T-helper 22 cell (primary cell): ENCODE measurements around the gene KCNC1.

Experiments used
- DNase-seq: peaks from one replicate; pipeline ENCODE4 v3.0.0-alpha.2; 2020; ENCODE audit warnings: low read depth

KCNC1 gene

DNA sequence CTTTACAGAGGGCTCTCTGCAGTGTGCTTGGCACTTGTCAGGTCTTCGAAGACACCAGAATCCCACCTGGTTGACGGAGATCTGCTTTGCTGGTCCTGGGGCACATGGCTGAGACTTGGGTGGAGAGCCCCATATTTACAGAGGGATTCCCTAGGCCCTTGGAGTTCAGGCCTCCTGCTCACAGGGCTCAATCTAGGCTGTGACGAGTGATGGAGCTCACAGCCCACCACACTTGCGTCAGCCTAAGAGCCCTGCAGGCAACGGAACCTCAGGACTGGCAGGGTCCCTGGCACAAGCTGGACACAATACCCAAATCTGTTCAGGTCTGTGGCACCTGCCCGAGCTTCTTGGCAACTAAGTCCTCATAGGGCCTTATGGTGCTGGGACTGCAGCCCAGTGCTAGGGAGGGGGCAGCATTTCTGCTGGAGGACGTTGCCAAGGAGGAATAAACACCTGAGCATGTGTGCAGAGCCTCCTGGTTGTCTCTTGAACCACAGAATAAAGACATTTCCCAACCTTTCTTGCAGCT, 59.1 kb downstream of the KCNC1 start:
- DNase-seq = no peak

DNA sequence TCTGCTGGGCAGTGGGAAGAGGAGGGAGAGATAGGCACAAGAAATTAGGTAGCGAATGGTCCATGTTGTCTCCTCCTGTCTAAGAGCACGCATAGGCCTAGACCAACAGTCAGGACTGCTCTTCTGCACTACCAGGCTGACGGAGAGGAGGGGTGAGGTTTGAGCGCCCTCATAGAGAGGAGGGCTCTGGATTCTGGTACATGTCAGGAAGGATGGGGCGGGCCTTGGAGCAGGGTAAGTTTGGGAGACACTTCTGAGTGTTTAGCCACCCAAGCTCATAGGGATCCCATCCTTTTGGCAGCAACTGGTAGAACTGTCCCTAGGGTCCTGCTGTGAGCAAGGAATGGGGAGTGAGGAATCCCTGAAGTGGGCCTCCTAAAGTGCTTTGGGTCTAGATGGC, 60.4 kb downstream of the KCNC1 start:
- DNase-seq = no peak

DNA sequence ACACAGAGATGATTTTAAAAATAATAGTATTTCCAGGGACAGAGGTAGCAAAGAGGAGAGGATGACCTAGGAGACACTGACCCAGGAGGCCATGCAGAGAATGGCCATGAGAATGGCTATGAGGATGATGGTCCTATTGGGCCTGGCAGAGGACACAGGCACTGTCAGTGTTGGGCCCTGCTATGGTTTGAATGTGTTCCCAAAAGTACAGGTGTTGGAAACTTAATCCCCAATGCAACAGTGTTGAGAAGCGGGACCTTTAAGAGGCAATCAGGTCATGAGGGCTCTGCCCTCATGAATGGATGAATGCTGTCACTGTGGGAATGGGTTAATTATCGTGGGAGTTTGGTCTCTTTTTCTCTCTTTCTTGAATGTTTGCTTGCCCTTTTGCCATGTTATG, 61.6 kb downstream of the KCNC1 start:
- DNase-seq = no peak

DNA sequence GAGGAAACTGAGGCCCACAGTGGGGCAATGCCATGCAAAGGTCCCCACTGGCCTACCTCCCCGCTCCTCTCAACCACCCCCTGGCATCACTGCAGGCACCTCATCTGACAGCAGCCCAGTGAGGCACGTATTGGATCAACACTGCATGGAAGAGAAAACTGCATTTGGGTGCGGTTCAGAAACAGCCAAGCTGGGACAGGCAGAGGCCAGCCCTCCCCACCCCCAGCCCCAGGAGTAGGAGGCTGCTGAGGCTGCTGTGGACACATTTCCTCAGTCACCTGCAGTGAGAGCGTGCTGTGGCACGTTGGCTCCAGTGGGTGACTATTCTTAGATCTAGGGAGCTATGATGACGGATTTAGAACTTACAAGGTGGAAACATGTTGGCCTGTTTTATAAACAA, 63.7 kb downstream of the KCNC1 start:
- no peak for DNase-seq

DNA sequence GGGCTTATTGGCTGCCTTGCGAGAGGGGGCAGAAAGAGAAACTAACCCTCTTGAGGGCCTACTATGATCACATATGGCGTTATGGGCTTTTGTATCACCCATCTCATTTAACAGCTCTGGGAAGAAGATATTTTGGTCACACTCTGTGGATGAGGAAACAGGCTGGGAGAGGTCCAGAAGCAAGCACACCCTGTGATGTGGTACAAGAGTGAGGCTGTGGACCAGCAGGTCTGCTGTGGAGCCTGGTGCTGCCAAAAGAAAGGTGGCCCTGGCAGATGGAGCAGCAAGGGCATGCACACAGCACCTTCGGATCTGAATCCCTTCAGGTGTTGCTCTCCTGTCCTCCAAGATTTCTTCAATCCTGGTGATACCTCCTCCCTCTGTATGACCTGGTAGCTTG, 64.1 kb downstream of the KCNC1 start:
- no peak for DNase-seq

DNA sequence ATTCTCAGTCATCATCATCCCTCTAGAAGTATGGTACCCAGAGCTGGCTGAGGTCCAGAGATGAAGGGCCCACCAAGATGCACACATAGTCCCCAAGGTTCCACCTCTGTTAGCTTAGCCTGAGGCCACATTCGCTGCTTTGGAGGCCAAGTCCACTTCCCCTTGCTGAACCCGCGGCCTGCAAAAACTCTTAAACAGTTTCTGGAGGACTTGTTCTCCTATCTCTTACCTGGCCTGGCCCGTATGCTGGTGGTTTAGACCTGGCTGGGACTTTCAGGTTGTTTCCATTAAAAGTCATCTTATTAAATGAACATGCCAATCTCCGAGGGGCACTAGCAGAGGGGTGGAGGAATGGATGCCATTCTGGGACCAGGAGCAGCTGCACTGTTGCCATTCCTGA, 64.6 kb downstream of the KCNC1 start:
- no peak for DNase-seq

DNA sequence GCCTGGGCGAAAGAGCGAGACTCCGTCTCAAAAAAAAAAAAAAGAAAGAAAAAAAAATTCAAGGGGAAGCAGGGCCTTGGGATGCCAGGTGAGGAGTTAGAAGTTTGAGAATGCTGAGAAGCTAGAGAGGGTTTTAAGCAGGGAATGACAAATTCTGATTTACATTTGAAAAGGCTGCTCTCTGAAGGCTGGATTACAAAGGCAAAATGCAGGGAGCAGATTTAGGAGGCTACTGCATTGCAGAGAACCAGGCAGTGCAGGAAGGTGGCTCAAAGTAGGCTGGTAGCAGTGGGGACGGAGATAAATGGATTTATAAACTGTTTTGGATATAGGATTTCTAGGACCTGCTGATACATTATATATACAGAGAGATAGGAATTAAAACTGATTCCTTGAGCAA, 66.6 kb downstream of the KCNC1 start:
- DNase-seq = no peak

DNA sequence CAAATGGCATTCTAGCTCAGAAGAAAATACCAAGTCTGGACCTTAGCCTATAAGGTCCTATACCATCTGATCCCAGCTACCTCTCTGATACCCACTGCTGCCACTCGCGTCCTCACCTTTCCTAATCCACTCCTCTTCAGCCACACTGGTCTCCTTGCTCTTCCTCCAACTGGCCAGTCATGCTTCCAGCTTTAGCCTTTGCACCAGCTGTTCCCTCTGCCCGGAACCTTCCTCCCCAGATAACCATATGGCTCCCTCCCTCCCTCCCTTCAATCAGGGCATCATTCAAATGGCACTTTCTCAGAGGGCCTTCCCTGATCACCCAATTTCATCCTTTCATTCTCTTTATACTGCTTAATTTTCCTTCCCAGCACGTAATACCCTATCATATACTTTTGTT, 67.9 kb downstream of the KCNC1 start:
- DNase-seq = no peak

DNA sequence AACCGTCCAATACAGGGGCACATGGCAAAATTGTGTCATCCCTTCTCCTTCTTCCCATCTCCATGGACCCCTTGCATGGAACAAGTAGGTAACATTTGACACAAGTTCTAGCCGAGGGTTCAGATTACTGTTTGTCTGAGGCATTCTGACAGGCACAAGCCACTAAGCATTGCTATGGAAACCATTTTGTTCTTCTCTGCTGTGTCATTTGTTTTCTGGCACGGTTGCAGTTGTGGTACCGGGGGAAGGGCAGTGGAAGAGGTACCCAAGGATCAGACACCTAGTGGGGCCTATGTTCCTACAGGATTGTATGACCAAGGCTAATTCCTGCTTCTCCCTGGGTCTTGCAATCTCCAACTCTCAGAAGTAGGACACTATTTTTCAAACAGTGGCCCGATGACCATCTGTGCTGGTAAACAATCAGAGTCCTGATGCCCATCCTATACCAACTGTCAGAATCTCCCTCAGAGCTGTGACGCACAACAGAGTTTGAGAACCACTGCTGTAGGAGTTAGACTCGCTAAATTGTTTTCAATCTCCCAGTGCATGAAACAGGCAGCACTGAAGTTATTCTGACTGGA, 69.3 kb downstream of the KCNC1 start:
- DNase-seq = no peak

DNA sequence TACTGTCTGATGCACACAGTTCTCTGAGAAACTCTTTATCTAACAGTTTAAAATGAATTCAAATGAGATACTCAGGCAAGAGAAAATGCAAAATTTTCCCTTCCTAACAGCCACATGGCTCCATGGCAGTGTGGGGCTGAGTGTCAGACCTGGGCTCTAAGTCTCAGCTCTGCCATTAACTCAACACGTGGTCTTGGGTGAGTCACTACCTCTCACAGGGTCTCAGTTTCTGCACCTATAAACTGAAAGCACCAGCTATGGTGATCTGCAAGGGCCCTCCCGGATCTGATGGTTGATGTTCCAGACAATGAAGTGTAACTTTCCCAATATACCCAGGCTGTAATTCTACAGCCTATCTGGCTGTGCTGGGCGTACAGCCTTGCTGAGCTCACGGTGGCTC, 70.5 kb downstream of the KCNC1 start:
- DNase-seq = no peak

DNA sequence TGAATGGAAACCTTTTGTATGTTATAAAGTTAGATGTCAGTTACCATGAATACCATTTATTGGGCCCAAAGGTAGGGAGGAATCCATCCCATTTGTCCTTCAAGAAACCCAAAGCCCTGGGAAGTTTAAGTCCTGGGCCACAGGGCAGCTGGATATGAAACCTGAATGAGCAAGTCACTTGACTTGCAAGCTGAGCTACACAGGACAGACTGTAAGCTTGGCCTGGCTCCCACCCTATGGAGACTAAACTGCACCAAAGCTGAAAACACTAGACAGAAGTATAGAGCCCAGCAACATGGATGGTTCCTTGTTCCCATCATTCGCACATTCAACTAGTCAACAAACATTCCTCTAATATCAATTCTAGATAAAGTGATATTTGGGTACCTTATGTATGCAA, 71.3 kb downstream of the KCNC1 start:
- no peak for DNase-seq

DNA sequence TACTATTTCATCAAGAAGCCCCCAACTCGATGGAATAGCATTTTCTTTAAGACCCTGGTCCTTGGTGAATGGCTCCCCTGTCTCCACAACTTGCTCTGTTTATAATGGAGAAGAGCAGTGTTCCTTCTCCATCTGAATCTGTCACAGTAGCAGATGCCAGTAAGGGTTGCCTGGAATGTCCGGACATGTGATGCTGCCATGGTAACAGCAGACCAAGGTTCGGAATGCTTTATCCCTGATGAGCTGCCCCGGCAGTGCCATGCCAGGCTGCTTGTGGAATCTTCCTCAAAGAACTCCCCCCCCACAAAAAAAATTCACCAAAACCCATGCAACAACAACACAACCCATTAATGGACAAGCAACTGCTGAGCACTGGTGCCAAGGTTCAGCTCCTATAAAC, 72.5 kb downstream of the KCNC1 start:
- DNase-seq = no peak

DNA sequence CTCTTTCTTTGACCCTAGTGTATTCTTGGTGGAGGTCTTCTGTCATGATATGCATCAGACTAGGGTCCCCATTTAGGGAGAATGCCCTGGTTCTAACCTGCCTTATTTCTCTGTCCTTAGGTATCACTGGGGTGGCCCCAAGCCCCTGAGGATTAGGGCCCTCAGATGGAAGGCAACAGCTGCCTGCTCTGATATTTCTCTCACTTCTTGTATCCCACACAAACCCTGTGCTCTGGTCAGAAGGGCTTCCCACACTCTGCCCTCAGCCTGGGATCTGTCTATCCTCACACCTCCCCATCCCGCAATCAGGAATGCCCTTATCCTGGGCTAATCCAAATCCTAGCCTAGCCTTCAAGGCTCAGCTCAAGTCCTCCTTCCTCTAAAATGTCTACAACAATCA, 75.5 kb downstream of the KCNC1 start:
- DNase-seq = no peak

DNA sequence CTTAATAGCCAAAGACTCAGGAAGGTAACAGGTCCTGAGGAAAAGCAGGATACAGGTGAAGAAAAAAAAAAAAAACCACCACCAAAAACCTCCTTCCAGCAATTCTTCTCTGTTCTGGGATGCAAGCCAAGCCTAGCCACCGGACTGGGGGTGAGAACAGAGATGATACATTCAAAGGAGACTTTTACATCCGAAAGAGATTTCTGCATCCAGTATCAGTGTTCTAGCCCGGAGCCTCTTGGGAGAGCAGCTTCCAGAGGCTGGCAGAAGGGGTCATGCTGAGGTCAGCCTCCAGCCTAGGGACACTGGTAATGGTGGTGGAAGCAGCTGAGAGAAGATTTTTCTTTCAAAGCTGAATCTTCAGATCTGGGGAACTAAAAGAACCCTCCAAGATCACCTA, 76.2 kb downstream of the KCNC1 start:
- no peak for DNase-seq

DNA sequence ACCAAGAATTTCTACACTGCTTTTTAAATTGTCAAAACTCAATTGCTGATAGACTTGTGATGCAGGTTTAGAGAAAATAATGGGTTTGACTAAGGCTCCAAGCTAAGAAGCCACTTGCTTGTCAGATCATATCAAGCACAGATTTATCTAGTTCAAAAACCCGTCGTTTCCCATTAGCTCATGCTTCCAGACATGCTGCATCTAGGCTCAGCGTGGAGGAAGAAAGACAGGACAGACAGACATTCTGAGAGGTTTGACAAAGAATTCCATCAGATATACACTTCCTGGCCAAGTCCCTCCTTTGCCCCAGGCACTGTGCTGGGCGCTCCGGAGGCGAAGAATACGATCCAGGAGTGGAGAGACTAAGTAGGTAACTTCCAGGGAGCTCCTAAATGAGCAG, 76.8 kb downstream of the KCNC1 start:
- DNase-seq = no peak

DNA sequence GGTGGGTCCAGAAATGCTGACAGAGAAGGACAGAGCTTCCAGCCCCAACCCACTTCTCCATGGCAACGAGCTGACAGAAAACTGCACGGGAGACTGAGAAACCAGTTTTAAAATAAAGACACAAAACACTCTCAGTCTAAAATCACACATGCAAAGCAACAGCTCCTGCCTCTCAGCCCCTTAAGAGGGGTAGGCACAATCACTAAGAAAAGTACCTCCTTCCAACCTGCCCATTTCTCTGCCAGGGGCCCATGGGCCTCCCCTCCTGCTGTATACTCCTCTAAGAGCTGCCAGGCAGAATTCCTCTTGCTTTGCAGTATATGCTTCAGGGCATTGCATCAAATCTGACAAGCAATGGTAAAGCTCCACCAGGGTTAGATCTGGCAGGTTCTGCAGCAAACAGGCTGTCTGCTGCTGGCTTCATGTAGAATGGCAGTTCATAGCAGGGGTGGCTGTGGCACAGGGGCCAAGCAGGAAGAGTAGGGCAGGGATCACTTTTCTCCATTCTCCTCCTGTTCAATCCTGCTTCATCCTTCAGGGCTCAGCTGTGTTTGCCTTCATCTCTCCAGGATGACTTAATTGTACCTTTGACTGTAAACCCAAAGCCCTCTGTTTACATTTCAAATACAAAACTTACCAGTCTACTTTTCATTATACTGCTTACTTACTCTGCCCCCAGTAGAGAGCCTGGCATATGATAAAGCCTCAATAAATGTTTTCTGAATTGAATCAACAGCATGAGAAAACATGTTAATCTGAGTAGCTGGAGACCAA, 77.7 kb downstream of the KCNC1 start:
- no peak for DNase-seq

DNA sequence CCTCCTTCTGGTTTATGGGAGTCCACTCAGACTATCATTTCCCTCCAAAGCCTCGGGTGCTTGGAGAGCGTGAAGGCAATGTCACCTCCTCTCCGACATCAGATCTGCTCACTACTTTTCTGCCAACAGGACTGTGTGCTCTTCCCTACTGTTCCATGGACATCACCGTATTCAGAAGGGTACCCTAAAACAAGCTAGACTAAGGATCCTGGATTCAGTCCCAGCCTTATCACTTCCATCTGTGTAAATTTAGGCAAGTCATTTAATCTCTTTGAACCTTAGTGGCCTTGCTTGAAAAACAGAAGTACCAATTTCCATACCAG, 78.2 kb downstream of the KCNC1 start:
- DNase-seq = no peak

DNA sequence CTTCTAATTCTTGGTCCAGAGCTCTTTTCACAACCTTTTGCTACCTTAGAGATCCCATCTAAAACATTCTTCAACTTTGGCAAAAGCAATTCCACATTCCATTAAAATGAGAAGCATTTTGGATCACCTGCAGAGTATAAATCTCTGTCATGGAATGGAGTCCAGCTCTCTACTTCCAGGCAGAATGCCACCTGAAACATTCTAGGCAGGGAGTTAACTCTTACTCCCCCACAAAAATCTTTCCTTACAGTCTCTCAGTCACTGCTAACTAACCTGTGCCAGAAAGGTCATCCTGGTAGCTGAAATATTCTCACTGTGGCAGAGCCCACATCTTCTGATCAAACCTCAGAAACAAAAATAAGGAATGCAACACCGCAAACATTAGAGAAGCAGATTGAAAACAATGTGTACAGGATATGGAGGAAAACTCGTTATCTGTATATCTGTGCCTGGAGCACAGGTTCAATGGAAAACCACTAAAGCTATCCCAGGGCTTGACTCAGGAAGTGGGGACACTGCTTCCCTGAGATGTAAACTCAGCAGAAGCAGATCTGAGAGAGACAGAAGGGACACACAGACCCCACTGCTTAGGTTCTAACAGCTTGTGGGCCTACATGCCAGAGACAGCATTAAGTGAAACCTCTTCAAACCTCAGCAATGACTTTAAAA, 78.9 kb downstream of the KCNC1 start:
- no peak for DNase-seq

DNA sequence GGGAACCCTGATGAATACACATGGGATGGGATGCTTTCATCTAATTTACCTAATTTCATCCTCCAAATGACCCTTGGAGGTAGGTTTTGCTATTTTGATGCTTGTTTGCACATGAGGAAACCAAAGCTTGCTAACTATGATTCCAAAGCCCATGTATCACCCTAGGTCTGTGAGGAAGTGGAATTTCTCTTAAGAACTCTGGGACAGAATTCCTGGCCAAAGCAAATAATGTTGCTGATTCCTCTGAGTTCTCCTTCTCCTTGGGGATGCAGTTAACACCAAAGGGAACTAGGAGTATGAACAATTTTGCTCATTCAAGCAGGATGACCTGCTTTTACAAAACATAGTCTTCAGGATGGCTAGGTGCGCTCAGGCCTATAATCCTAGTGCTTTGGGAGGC, 80.0 kb downstream of the KCNC1 start:
- no peak for DNase-seq

DNA sequence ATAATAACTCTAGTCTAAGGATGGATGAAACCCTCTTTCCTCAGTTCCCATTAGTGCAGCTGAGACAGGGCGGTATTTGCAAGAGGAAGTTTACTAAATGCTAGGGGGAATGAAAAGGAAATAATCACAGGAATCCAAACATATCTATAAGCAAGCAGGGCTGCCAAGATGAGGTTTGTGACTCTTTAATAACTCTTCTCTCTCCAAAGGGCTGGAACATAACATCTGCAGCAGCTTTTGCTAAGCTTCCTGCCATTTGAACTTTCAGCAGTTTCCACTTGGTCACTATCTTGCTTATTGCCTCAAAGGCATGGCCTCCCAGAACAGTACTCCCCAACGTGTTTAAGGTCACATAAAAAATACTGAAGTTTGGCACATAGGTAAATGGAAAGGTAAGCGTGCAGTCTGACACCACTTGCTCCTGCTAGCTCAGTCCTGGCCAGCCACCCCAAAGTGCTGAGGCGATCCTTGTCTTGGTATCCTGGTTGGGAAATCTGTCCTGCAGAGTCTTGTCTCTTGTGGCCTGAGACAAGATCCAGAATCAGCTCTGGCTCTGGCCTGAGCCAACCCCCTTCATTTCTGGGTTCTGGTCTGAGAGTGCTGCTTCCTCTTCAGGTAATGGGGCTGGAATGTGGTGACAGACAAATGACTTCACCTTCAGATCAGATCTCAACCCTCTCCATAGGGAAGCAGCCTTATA, 81.8 kb downstream of the KCNC1 start:
- no peak for DNase-seq

DNA sequence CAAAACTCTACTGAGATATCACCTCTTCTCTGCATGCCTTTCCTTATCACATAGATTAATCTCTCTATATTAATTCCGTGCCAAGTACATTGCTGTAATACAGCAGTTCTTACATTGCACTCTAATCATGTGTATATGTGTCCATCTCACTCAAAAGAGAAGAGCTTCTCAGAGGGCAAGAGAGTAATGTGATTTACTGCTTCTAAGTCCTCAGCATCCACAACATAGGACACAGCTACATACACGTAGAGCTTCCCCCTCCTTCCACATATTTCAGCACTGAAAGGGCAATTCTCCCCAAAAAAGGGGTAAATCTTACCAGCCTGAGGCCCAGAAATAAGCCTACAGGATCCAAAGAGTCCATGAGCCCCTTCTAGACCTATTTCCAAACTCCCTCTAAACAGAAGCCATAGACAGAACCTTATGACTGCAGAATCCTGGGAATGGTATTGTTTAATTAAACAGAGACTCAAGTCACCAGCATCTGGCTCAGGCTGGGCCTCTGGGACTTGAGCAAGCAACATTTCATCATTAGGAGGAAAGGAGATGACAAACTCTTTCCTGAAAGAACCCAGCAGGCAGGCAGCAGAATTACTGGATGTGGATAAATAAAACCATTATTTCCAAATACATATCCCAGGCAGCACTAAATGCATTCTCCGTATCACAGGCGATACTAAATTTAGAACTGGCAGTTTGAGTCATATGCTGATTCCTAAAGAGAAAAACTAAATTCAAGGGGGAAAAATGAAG, 87.2 kb downstream of the KCNC1 start:
- DNase-seq = no peak

DNA sequence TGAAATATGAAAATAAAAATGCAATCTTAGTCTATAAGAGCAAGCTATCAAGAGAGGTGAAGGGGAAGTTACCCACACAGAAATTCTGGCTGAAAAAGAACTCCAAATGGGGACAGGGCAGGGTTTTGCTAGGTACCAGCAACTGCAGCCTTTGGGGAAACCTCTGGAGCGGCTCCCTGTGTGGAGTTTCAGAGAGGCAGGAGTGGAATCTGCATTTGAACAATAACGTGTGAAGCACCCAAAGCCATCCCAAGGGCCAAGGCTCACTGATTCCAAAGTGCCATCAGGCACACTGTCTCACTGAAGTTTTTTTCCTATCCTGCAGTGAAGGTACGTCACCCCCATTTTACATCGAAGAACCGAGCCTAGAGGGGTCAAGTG, 87.8 kb downstream of the KCNC1 start:
- no peak for DNase-seq
